ENCODE measurements around the gene EEF1AKMT3.
"Not testable (repeated sequence)": the region's sequence is repeated elsewhere in the genome, so short reads cannot be mapped to it uniquely, and the experiment has no call there.

The EEF1AKMT3 gene

GRCh38 chr12:57766464-57767304, 5.7 kb upstream of the EEF1AKMT3 start, which contains the start of gene CYP27B1:
Gene CYP27B1, minus strand, starts transcription at chr12:57767078. Its CDS starts 37 bp downstream, at chr12:57767041.
- no peak for DNase-seq

- DNase-seq = no peak
Observed at GRCh38 chr12:57767305-57767698, 5.1 kb upstream of the EEF1AKMT3 start.

GRCh38 chr12:57767876-57768275, 4.5 kb upstream of the EEF1AKMT3 start:
- no peak for DNase-seq

- DNase-seq = no peak
Observed at GRCh38 chr12:57769594-57769993, 2.8 kb upstream of the EEF1AKMT3 start.

- DNase-seq = no peak
Observed at GRCh38 chr12:57770734-57771133, 1.7 kb upstream of the EEF1AKMT3 start.

- DNase-seq = peak; percentile 9
Observed at GRCh38 chr12:57771236-57771872, 1.1 kb upstream of the EEF1AKMT3 start.

GRCh38 chr12:57771873-57772428, 463 bp upstream of the EEF1AKMT3 start, which contains the start of gene METTL1:
Gene METTL1, minus strand, starts transcription at chr12:57772105. Its CDS starts 22 bp downstream, at chr12:57772083.
- peak; percentile 58 for DNase-seq

GRCh38 chr12:57774634-57775033, 2.2 kb downstream of the EEF1AKMT3 start:
- DNase-seq = not testable (repeated sequence)

- DNase-seq = no peak
Observed at GRCh38 chr12:57775044-57775443, 2.6 kb downstream of the EEF1AKMT3 start.

GRCh38 chr12:57775563-57776246, 3.3 kb downstream of the EEF1AKMT3 start:
- DNase-seq = no peak

GRCh38 chr12:57776247-57776587, 3.8 kb downstream of the EEF1AKMT3 start:
- no peak for DNase-seq

- DNase-seq = no peak
Observed at GRCh38 chr12:57777367-57777766, 5.0 kb downstream of the EEF1AKMT3 start.

- no peak for DNase-seq
Observed at GRCh38 chr12:57777911-57778310, 5.5 kb downstream of the EEF1AKMT3 start.

GRCh38 chr12:57779736-57780135, 7.3 kb downstream of the EEF1AKMT3 start:
- no peak for DNase-seq

GRCh38 chr12:57780284-57780897, 8.0 kb downstream of the EEF1AKMT3 start:
- DNase-seq = no peak

- DNase-seq = no peak
Observed at GRCh38 chr12:57781244-57781643, 8.8 kb downstream of the EEF1AKMT3 start.

- no peak for DNase-seq
Observed at GRCh38 chr12:57781801-57782200, 9.4 kb downstream of the EEF1AKMT3 start.

GRCh38 chr12:57782243-57782607, 9.8 kb downstream of the EEF1AKMT3 start:
- no peak for DNase-seq

- DNase-seq = peak; percentile 39
Observed at GRCh38 chr12:57782608-57783465, 10.4 kb downstream of the EEF1AKMT3 start, which contains the start of gene TSFM. Gene TSFM, plus strand, starts transcription at chr12:57782787. Its CDS starts 15 bp downstream, at chr12:57782802.

- DNase-seq = no peak
Observed at GRCh38 chr12:57783466-57783801, 11.0 kb downstream of the EEF1AKMT3 start.

GRCh38 chr12:57783861-57784260, 11.4 kb downstream of the EEF1AKMT3 start:
- DNase-seq = no peak

- no peak for DNase-seq
Observed at GRCh38 chr12:57793920-57794319, 21.5 kb downstream of the EEF1AKMT3 start.

All from NCI-H1436 treated with DMSO at 0.1 percent for 48 hours (cell line).